K562 (cell line): ENCODE measurements around the gene MMP15. TPM values are rescaled to one million over a fixed set of nuclear protein-coding genes. Genes with fewer than 3 reads are reported as not detected.
A peak's percentile ranks its signal among the peaks of the same experiment; 100 is the strongest.

Experiments used
- ATAC-seq: fragments of 200-7000 bp; cut with Tn5 transposase; 3 replicates; pipeline ENCODE4 v1.9.1; 2020; ENCODE audit warnings: moderate library complexity
- BruUV-seq: library from RNA; stranded (reverse); fragments of 400-500 nt; replicated peaks from 2 replicates; lab custom pipeline; 2021; lab: Mats Ljungman, UMichigan
- CTCF ChIA-PET: fragments of 300-600 bp; formaldehyde crosslinking; extraction: SDS; loops from one replicate; lab custom pipeline; 2021; ENCODE audit warnings: low intra/inter-chr PET ratio; lab: Yijun Ruan, JAX
- POLR2A ChIA-PET: fragments of 300-600, 350-650 bp; sonication (Branson Sonifier 250); formaldehyde crosslinking; extraction: SDS; loops from one replicate; lab custom pipeline; 2021; ENCODE audit warnings: antibody characterized with exemption, inconsistent platforms; lab: Yijun Ruan, JAX
- DNase-seq, 4 experiments: peaks; one replicate each; pipeline versions ENCODE4 v3.0.0 to v3.0.0-alpha.2; 2011 to 2018; ENCODE audit warnings: low spot score in 3 of 4, mixed read lengths in 3 of 4; ENCODE audit errors: extremely low read depth in 1 of 4
- FAIRE-seq: peaks from 2 replicates; lab custom pipeline; 2011; peaks lifted over from hg19 to GRCh38; lab: Jason Lieb, UNC
- H2AFZ ChIP-seq: 2 replicates; pipeline ENCODE4 v1.6.0; 2011; ENCODE audit warnings: low read depth, low read length, control low read depth, inconsistent platforms
- H3K27ac ChIP-seq: fragments of 200-600 bp; 3 replicates; pipeline ENCODE4 v1.8.0; 2011; ENCODE audit warnings: low read depth, mild to moderate bottlenecking, control low read depth, inconsistent platforms, low read length, moderate library complexity, mixed read lengths; ENCODE audit errors: extremely low read depth
- H3K27me3 ChIP-seq, 2 experiments: fragments of 300-600 bp in 1 of 2; 2 replicates in 1 of 2; 3 replicates in 1 of 2; pipeline versions ENCODE4 v1.6.0 to v1.8.0; 2011; ENCODE audit warnings: inconsistent platforms in 2 of 2, low read length in 2 of 2, mild to moderate bottlenecking in 1 of 2, mixed read lengths in 1 of 2, moderate library complexity in 1 of 2; ENCODE audit not compliant: control insufficient read depth in 2 of 2, insufficient read depth in 2 of 2
- H3K36me3 ChIP-seq: fragments of 300-600 bp; 3 replicates; pipeline ENCODE4 v1.8.0; 2011; ENCODE audit warnings: mild to moderate bottlenecking, low read length, inconsistent platforms; ENCODE audit not compliant: control insufficient read depth, insufficient read depth
- H3K4me1 ChIP-seq, 2 experiments: fragments of 200-600 bp in 1 of 2; replicated peaks in 1 of 2; 2 replicates in 1 of 2; 3 replicates in 1 of 2; pipeline versions ENCODE4 v1.5.1 to v1.8.0; 2011; ENCODE audit warnings: inconsistent platforms in 2 of 2, low read length in 2 of 2, mild to moderate bottlenecking in 1 of 2, mixed read lengths in 1 of 2, moderate library complexity in 1 of 2; ENCODE audit not compliant: control insufficient read depth in 2 of 2, insufficient read depth in 2 of 2
- H3K4me2 ChIP-seq: 2 replicates; pipeline ENCODE4 v1.6.1; 2011; ENCODE audit warnings: low read length, control low read depth, inconsistent platforms, mixed read lengths; ENCODE audit not compliant: insufficient read depth
- H3K4me3 ChIP-seq: fragments of 200-600 bp; sonication (generic), shearing (Covaris generic); 2 replicates; pipeline ENCODE4 v1.5.1; 2016; ENCODE audit warnings: control low read depth, inconsistent platforms
- H3K79me2 ChIP-seq: fragments of 200-600 bp; 3 replicates; pipeline ENCODE4 v1.8.0; 2011; ENCODE audit warnings: low read length, inconsistent platforms; ENCODE audit not compliant: control insufficient read depth, insufficient read depth
- H3K9ac ChIP-seq, 2 experiments: 2 replicates each; pipeline versions ENCODE4 v1.6.0 to v1.6.1; 2011; ENCODE audit warnings: low read depth in 2 of 2, low read length in 2 of 2, control low read depth in 1 of 2, inconsistent platforms in 1 of 2, mild to moderate bottlenecking in 1 of 2, mixed read lengths in 1 of 2; ENCODE audit not compliant: insufficient read depth in 1 of 2
- H3K9me1 ChIP-seq: one replicate; pipeline ENCODE4 v1.6.0; 2011; ENCODE audit warnings: inconsistent platforms, mild to moderate bottlenecking, low read length, moderate library complexity; ENCODE audit not compliant: control insufficient read depth, insufficient read depth
- H3K9me3 ChIP-seq: replicated peaks from 2 replicates; pipeline ENCODE4 v1.5.1; 2011; ENCODE audit warnings: low read depth, low read length, inconsistent platforms; ENCODE audit not compliant: control insufficient read depth, insufficient read depth
- H4K20me1 ChIP-seq: replicated peaks from 2 replicates; pipeline ENCODE4 v1.6.1; 2011; ENCODE audit warnings: low read length, inconsistent platforms, mixed read lengths; ENCODE audit not compliant: control insufficient read depth, insufficient read depth
- ETS2 ChIP-seq: IDR thresholded peaks from 2 replicates; pipeline ENCODE4 v1.6.1; 2016; ENCODE audit warnings: borderline replicate concordance, missing genetic modification characterization, mild to moderate bottlenecking, moderate library complexity, missing compliant biosample characterization; ENCODE audit not compliant: poor library complexity, severe bottlenecking
- L3MBTL2 ChIP-seq: fragments of 450-650 bp; IDR thresholded peaks from 2 replicates; pipeline ENCODE4 v1.6.1; 2016; ENCODE audit warnings: mild to moderate bottlenecking, moderate library complexity
- RCOR1 ChIP-seq, 2 experiments: IDR thresholded peaks; 2 replicates each; pipeline ENCODE4 v1.6.1; 2012; ENCODE audit warnings: low read depth in 2 of 2, low read length in 2 of 2, borderline replicate concordance in 1 of 2, improper control_type of control experiment in 1 of 2
- RFX7 ChIP-seq: fragments of 250-450 bp; sonication (Bioruptor Pico); IDR thresholded peaks from 2 replicates; pipeline ENCODE4 v1.5.1; 2021; ENCODE audit warnings: mild to moderate bottlenecking
- TFAM ChIP-seq: fragments of 250-450 bp; sonication (Bioruptor Pico); conservative IDR thresholded peaks from 2 replicates; pipeline ENCODE4 v1.5.0; 2021; ENCODE audit warnings: mild to moderate bottlenecking, moderate library complexity
- VEZF1 ChIP-seq: fragments of 200-800 bp; sonication (Bioruptor generic); IDR thresholded peaks from 2 replicates; pipeline ENCODE4 v1.6.1; 2017; ENCODE audit warnings: missing genetic modification characterization, missing compliant biosample characterization
- XRCC3 ChIP-seq: fragments of 450-650 bp; IDR thresholded peaks from 2 replicates; pipeline ENCODE4 v1.6.1; 2017; ENCODE audit warnings: mild to moderate bottlenecking, moderate library complexity
- ZFP1 ChIP-seq: fragments of 450-650 bp; formaldehyde crosslinking; IDR thresholded peaks from 2 replicates; pipeline ENCODE4 v1.4.0; 2020; ENCODE audit warnings: mild to moderate bottlenecking, mixed read lengths
- WGBS: fragments of 100-300 bp; shearing (Covaris generic); methylation state at CpG from one replicate; pipeline ENCODE4 v1.1.6; 2016; ENCODE audit warnings: low coverage, mixed read lengths; ENCODE audit not compliant: insufficient coverage; ENCODE audit errors: missing lambda C conversion rate; 5-methylcytosine and 5-hydroxymethylcytosine counted together
- in situ Hi-C: fragments of 300-500 bp; cut with MboI; formaldehyde crosslinking; loops from 4 replicates; pipeline ENCODE4 v1.15.0; 2018; ENCODE audit warnings: inconsistent platforms, mixed read lengths
- intact Hi-C: fragments of 100-400 bp; cut with micrococcal nuclease; formaldehyde crosslinking; loops from 2 replicates; pipeline ENCODE4 v1.14.2; 2022
- polyA plus RNA-seq, 8 experiments: library from polyadenylated mRNA; depleted of rRNA in 4 of 8; stranded (reverse) in 5 of 8; unstranded in 3 of 8; fragments of >200 nt; fragmentation: Nextera tagmentation in 2 of 8; fragmentation: Illumina TruSeq in 1 of 8; extraction: Ambion mirVana in 2 of 8; extraction: Trizol in 1 of 8; gene quantifications; 2 replicates each; pipeline versions ENCODE4 v1.2.1 to v1.2.3, GENCODE V29; 2011 to 2014; ENCODE audit warnings: inconsistent platforms in 1 of 8, missing spikeins in 1 of 8
- total RNA-seq, 7 experiments: library from RNA; depleted of rRNA in 6 of 7; stranded (reverse); fragments of >200 nt in 6 of 7; fragmentation: Illumina TruSeq in 2 of 7; extraction: Trizol in 2 of 7; gene quantifications; 2 replicates each; pipeline versions ENCODE4 v1.2.1 to v1.2.3, GENCODE V29; 2011 to 2021; ENCODE audit warnings: low replicate concordance in 1 of 7

The MMP15 gene
- total and polyA plus RNA-seq, 9 of the 15 experiments (the other 6 are each of a cell fraction or from before 2014, with no cell fraction given) = 0.01 to 20.4 (median 5.5) TPM

GRCh38 chr16:58047557-58048348, 22.2 kb downstream of the MMP15 start:
- in situ Hi-C loops = no loop called here
- peaks cover 14% of the 10 kb centered on the region; the same call in 1 of the 3 replicates for H3K36me3 ChIP-seq
- H2AFZ ChIP-seq = no peak overlapping the region
- H3K79me2 ChIP-seq = no peaks in the 10 kb centered on the region
- no TSS peak for BruUV-seq
- no peaks in the 10 kb centered on the region for H4K20me1 ChIP-seq
- 42% methylated on average over 19 of the region's 19 CpGs for whole genome bisulfite sequencing
- POLR2A ChIA-PET = interaction anchor here (0.6 to 0.7 kb wide), 2 partner anchors 26 to 321 kb away, joined by 3 read pairs; no protein-coding TSS in a partner anchor
- H3K4me3 ChIP-seq = no peak overlapping the region
- intact Hi-C loops = no loop called here
- H3K9me3 ChIP-seq = no peaks in the 10 kb centered on the region
- H3K27ac ChIP-seq = no peak overlapping the region
- peak; percentile 40 to 80 (median 60) for DNase-seq
- TF ChIP-seq ETS2 (tag) = no peak
- peak in 1 of 2 experiments; percentile 66; a peak in 2 of 4 replicates for TF ChIP-seq RCOR1 (IDR thresholded peaks at IDR 0.05; ENCODE audit: borderline replicate concordance in 1 of 2, low read depth in 2 of 2, low read length in 2 of 2)
- TF ChIP-seq RFX7 = no peak
- TF ChIP-seq TFAM (CRISPR knock-in tag) = no peak
- TF ChIP-seq ZFP1 (CRISPR knock-in tag) = no peak
- TF ChIP-seq L3MBTL2 = no peak
- no peak for TF ChIP-seq XRCC3
- TF ChIP-seq VEZF1 (CRISPR knock-in tag) = peak; percentile 80
- no peaks in the 10 kb centered on the region for H3K27me3 ChIP-seq
- no peak for FAIRE-seq
- CTCF ChIA-PET = interaction anchor here (0.5 to 0.7 kb wide), 2 partner anchors 707 to 753 kb away, joined by 3 read pairs; no protein-coding TSS in a partner anchor
- no peaks in the 10 kb centered on the region for H3K9me1 ChIP-seq
- H3K4me1 ChIP-seq = peaks cover 0 to 35% of the 10 kb centered on the region in 2 experiments; a peak in 3 of 5 replicates
- no peak overlapping the region for H3K4me2 ChIP-seq
- H3K9ac ChIP-seq = peak overlapping the region in 1 of 2 experiments; percentile 32; a peak in 1 of 4 replicates
- ATAC-seq = peak; percentile 49
